Ovary (tissue), 3 donors: ENCODE data around the gene CTIF.

Experiments
- EP300 ChIP-seq: sonication (generic); formaldehyde crosslinking; IDR thresholded peaks from one replicate; pipeline ENCODE4 v1.6.1; 2017; ENCODE audit warnings: antibody characterized with exemption
- TF ChIP-seq, protein P1 (sequence below), 3 donors: fragments of 450-650 bp in 2 of 3; fragments of 200-600 bp in 1 of 3; IDR thresholded peaks; one replicate each; pipeline versions ENCODE4 v1.5.1 to v1.8.0; 2016 to 2022; ENCODE audit warnings: antibody characterized with exemption in 3 of 3, mild to moderate bottlenecking in 1 of 3
- donor health status: DM: no; HTN: no; CAD: no.

DNA sequence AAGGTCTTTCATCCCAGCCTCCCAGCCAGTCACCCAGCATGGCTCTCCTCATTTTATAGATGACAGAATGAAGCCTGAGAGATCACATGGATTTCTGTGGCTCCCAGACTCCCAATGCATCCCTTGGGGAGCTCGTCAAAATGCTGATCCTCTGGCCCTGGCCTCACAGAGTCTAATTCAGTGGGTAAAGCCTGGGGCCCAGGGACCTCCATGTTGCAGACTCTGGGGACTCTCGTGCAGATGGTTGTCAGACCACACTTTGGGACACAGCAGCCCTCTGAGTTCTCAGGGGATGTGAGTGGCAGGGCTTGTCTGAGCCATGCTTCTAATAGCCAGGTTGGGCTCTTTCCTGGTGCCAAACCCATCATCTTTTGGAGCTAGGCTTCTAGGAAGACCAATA is 97.0 kb downstream of the CTIF start:
- TF ChIP-seq EP300, result no peak
- TF ChIP-seq, protein P1, sequence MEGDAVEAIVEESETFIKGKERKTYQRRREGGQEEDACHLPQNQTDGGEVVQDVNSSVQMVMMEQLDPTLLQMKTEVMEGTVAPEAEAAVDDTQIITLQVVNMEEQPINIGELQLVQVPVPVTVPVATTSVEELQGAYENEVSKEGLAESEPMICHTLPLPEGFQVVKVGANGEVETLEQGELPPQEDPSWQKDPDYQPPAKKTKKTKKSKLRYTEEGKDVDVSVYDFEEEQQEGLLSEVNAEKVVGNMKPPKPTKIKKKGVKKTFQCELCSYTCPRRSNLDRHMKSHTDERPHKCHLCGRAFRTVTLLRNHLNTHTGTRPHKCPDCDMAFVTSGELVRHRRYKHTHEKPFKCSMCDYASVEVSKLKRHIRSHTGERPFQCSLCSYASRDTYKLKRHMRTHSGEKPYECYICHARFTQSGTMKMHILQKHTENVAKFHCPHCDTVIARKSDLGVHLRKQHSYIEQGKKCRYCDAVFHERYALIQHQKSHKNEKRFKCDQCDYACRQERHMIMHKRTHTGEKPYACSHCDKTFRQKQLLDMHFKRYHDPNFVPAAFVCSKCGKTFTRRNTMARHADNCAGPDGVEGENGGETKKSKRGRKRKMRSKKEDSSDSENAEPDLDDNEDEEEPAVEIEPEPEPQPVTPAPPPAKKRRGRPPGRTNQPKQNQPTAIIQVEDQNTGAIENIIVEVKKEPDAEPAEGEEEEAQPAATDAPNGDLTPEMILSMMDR (IDR thresholded peaks at IDR 0.05), result no peak
